ENCODE results near the gene SNX5.
A peak's percentile ranks its signal among the peaks of the same experiment; 100 is the strongest.

Gene SNX5

DNA sequence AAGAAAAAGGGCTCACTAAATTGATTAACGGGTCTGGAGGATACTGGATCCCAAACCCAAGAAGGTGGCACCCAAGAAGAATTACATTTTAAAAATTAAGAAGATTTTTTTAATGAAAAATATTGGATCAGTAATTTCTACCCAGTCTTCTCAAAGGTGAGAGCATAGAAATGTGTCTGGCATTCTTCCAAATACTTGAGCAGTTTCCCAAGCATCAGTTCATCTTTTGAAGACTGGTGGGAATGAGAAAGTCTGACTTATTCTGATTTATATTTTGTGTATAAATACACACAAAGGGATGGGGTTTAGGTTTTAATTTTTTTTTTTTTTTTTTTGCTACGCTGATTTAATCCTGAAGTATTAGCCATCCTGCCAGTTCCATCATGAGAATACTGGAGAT, 3.5 kb upstream of the SNX5 start:
- no peak for DNase-seq
- peak overlapping the region; percentile 95 for H3K4me3 ChIP-seq (ENCODE audit: low read depth, low read length)
- in situ Hi-C loops (cut with HindIII; ENCODE audit: low pct_ligation_motif_present, low sequenced_read_pairs): no loop called here
- peaks cover 8% of the 10 kb centered on the region for H3K36me3 ChIP-seq (replicated peaks)
- TF ChIP-seq, protein P1, sequence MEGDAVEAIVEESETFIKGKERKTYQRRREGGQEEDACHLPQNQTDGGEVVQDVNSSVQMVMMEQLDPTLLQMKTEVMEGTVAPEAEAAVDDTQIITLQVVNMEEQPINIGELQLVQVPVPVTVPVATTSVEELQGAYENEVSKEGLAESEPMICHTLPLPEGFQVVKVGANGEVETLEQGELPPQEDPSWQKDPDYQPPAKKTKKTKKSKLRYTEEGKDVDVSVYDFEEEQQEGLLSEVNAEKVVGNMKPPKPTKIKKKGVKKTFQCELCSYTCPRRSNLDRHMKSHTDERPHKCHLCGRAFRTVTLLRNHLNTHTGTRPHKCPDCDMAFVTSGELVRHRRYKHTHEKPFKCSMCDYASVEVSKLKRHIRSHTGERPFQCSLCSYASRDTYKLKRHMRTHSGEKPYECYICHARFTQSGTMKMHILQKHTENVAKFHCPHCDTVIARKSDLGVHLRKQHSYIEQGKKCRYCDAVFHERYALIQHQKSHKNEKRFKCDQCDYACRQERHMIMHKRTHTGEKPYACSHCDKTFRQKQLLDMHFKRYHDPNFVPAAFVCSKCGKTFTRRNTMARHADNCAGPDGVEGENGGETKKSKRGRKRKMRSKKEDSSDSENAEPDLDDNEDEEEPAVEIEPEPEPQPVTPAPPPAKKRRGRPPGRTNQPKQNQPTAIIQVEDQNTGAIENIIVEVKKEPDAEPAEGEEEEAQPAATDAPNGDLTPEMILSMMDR (IDR thresholded peaks at IDR 0.05; ENCODE audit: low read depth, low read length, missing control alignments): no peak
- peak overlapping the region; percentile 38 for H3K27ac ChIP-seq
- H3K27me3 ChIP-seq (replicated peaks): no peaks in the 10 kb centered on the region

DNA sequence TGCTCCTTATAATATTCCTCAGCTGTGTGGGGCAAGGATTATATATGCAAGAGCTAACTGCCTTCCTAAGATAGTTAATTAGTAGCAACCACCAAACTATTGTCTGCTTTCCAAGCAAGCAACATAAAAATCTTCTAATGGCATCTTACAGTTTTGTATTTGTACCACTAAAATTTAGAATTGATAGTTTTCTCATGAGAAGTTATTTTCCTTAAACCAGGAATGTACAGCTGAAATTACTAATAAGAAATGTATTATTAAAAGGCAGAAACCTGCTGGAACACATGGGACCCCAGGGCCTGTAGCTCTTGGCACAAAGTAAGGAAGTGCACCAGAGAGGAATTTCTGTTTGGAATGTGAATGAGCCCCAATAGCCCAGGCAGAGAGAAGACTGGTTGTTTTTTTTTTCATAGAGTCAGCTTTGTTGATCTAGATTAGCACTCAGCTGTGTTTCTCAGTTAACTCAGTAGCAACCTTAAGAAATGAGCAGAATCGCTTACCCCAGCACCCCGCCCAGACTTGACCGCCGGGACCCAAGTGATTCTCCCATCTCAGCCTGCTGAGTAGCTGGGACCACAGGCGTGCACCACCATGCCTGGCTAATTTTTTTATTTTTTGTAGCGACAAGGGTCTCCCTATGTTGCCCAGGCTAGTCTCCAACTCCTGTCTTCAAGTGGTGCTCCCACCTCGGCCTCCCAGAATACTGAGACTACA, 2.9 kb upstream of the SNX5 start:
- Histone ChIP-seq H3K4me3 (ENCODE audit: low read depth, low read length) (peak overlapping the region; percentile 95), H3K27ac (peak overlapping the region; percentile 98), H3K27me3 (replicated peaks) (no peaks in the 10 kb centered on the region), H3K36me3 (replicated peaks) (peaks cover 6% of the 10 kb centered on the region)
- peak; percentile 51 for DNase-seq
- in situ Hi-C loops (cut with HindIII; ENCODE audit: low pct_ligation_motif_present, low sequenced_read_pairs): no loop called here
- TF ChIP-seq, protein P1 (IDR thresholded peaks at IDR 0.05; ENCODE audit: low read depth, low read length, missing control alignments): no peak

DNA sequence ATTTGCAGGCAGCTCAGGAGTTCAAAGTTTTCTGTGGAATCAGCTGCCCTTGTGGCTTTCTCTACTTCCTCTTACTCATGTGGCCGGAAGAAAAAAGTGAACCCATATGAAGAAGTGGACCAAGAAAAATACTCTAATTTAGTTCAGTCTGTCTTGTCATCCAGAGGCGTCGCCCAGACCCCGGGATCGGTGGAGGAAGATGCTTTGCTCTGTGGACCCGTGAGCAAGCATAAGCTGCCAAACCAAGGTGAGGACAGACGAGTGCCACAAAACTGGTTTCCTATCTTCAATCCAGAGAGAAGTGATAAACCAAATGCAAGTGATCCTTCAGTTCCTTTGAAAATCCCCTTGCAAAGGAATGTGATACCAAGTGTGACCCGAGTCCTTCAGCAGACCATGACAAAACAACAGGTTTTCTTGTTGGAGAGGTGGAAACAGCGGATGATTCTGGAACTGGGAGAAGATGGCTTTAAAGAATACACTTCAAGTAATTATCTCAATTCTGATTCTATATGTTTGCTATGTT, 1.4 kb upstream of the SNX5 start:
- in situ Hi-C loops (cut with HindIII; ENCODE audit: low pct_ligation_motif_present, low sequenced_read_pairs): no loop called here
- TF ChIP-seq, protein P1 (IDR thresholded peaks at IDR 0.05; ENCODE audit: low read depth, low read length, missing control alignments): no peak
- DNase-seq: peak; percentile 61

DNA sequence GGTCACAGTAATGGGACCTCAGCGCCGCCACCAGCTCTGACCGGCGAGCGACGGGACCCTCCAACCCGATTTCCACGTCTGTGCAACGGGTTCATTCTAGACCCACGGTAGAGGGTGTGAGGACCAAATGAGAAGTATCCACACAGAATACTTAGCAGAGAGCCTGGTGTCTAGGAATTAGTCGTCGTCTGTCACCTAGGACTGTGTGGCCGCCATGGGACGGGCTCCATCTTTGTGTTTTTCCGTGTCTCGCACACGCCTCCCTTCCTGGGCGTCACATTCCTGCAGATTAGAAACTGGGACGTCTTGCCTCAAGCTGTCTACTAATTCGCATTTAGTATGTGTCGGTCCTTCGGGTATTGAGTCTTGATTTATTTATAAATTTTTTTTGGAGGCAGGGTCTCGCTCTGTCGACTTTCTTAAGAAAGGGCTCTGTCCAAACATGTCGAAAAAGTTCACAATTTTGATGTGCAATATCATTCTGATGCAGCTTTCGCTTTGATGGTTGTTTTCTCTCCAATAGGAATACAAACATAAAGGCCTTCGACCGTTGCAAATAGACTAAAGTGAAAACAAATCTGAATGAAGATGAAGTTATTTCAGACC, 787 bp upstream of the SNX5 start:
- no peaks in the 10 kb centered on the region for H3K36me3 ChIP-seq (replicated peaks)

More for the DNA sequence above, 1.4 kb upstream of the SNX5 start:
- no peaks in the 10 kb centered on the region for H3K36me3 ChIP-seq (replicated peaks)
- H3K27ac ChIP-seq: peak overlapping the region; percentile 98
- peak overlapping the region; percentile 95 for H3K4me3 ChIP-seq (ENCODE audit: low read depth, low read length)
- no peaks in the 10 kb centered on the region for H3K27me3 ChIP-seq (replicated peaks)

DNA sequence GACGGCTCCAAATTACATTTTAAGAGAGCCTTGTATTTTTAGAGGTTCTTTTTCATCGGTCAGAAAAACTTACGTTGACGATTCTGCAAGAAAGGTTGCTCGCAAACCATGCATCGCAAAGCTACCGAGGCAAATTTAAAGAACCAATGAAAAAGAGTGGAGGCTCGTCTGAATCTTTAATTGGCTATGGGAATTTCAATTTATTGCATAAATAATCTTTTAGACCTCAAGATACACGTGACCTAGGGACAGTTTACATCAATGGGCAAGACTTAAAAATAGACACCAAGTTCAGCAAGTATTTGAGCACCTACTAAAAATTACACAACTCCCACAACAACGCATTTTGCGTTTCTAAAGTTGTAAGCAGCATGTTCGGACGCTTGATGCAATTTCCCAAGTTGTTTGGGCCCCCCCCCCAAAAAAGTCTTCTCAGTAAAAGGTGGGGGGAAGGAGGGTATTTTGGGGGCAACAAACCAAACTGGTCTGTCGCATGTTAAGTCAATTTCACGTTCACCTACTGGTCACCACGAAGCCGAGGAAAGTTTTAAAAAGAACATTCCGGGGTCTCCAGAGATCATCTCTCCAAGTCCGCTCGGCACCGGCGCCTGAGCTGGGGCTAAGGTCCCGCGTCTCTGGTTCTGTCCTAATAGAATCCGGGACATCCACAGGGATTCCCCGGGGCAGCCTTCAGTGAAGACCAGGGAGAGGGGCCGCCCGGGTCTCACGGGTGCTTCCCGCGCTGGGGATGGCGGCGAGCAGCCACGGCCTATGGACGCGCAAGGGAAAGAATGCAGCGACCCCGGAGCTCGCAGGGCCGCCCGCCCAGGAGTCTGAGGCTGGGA, 851 bp downstream of the SNX5 start:
- DNase-seq: no peak
- Histone ChIP-seq H3K4me3 (ENCODE audit: low read depth, low read length) (peak overlapping the region; percentile 95), H3K27ac (peak overlapping the region; percentile 98), H3K36me3 (replicated peaks) (peaks cover 4% of the 10 kb centered on the region), H3K27me3 (replicated peaks) (no peaks in the 10 kb centered on the region)
- TF ChIP-seq, protein P1 (IDR thresholded peaks at IDR 0.05; ENCODE audit: low read depth, low read length, missing control alignments): no peak
- in situ Hi-C loops (cut with HindIII; ENCODE audit: low pct_ligation_motif_present, low sequenced_read_pairs): no loop called here

More for the DNA sequence above, 787 bp upstream of the SNX5 start:
- Histone ChIP-seq H3K4me3 (ENCODE audit: low read depth, low read length) (peak overlapping the region; percentile 95), H3K27ac (peak overlapping the region; percentile 98), H3K27me3 (replicated peaks) (no peaks in the 10 kb centered on the region)
- DNase-seq: no peak
- TF ChIP-seq, protein P1 (IDR thresholded peaks at IDR 0.05; ENCODE audit: low read depth, low read length, missing control alignments): no peak
- in situ Hi-C loops (cut with HindIII; ENCODE audit: low pct_ligation_motif_present, low sequenced_read_pairs): no loop called here

Data from brain microvascular endothelial cell (primary cell).